Measurements from ENCODE around the gene IL7R. TPM values are rescaled to one million over a fixed set of nuclear protein-coding genes. Genes with fewer than 3 reads are reported as not detected.

IL7R gene
- total RNA-seq, 2 experiments from 2014 or later = 4.6 to 62.2 TPM

- peaks cover 5% of the 10 kb centered on the region; the same call in 1 of the 2 replicates for H3K9me3 ChIP-seq (ENCODE audit: low read length)
- TF ChIP-seq, protein P1, sequence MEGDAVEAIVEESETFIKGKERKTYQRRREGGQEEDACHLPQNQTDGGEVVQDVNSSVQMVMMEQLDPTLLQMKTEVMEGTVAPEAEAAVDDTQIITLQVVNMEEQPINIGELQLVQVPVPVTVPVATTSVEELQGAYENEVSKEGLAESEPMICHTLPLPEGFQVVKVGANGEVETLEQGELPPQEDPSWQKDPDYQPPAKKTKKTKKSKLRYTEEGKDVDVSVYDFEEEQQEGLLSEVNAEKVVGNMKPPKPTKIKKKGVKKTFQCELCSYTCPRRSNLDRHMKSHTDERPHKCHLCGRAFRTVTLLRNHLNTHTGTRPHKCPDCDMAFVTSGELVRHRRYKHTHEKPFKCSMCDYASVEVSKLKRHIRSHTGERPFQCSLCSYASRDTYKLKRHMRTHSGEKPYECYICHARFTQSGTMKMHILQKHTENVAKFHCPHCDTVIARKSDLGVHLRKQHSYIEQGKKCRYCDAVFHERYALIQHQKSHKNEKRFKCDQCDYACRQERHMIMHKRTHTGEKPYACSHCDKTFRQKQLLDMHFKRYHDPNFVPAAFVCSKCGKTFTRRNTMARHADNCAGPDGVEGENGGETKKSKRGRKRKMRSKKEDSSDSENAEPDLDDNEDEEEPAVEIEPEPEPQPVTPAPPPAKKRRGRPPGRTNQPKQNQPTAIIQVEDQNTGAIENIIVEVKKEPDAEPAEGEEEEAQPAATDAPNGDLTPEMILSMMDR (conservative IDR thresholded peaks at IDR 0.05; ENCODE audit: low read length) = 0 out of 2 replicates have a peak, but pooled peaks have one; percentile 24
- no peak for TF ChIP-seq EZH2phosphoT487 (IDR thresholded peaks at IDR 0.05; ENCODE audit: borderline replicate concordance, low read depth, low read length)
- H3K4me3 ChIP-seq (ENCODE audit: low read depth, low read length, poor library complexity, severe bottlenecking) = no peak overlapping the region
- H4K20me1 ChIP-seq (ENCODE audit: insufficient read depth, low read length) = no peaks in the 10 kb centered on the region
- peak overlapping the region; percentile 22; the same call in 1 of the 2 replicates for H3K4me2 ChIP-seq (ENCODE audit: low read length)
- H3K27ac ChIP-seq (ENCODE audit: low read depth, low read length, poor library complexity, severe bottlenecking) = peak overlapping the region; percentile 25
- peaks cover 67% of the 10 kb centered on the region for H3K4me1 ChIP-seq (ENCODE audit: insufficient read depth, low read length, poor library complexity, severe bottlenecking)
- ChIA-PET POLR2A (interaction anchor here (0.6 to 6.9 kb wide), 8 partner anchors 9 to 67 kb away, joined by 3 to 104 read pairs (median 3); partner anchors contain the start of gene IL7R), CTCF (ENCODE audit: unreplicated experiment) (interaction anchor here (1.2 kb wide), 1 partner anchor 56 kb away, joined by 4 read pairs; no protein-coding TSS in a partner anchor)
- intact Hi-C loops (cut with micrococcal nuclease; ENCODE audit: unreplicated experiment) = no loop called here
- no peaks in the 10 kb centered on the region for H3K9me2 ChIP-seq (ENCODE audit: insufficient read depth, low read length)
- no TSS peak for BruUV-seq (replicated peaks)
- H2AFZ ChIP-seq (ENCODE audit: low read length) = no peak overlapping the region
- no peak for DNase-seq (ENCODE audit: low spot score)
- no peaks in the 10 kb centered on the region for H3K79me2 ChIP-seq (ENCODE audit: insufficient read depth, low read depth, low read length)
- peaks cover 78% of the 10 kb centered on the region for H3K36me3 ChIP-seq (ENCODE audit: insufficient read depth, low read length)
Observed at GRCh38 chr5:35879649-35880048, 23.0 kb downstream of the IL7R start.

DNA sequence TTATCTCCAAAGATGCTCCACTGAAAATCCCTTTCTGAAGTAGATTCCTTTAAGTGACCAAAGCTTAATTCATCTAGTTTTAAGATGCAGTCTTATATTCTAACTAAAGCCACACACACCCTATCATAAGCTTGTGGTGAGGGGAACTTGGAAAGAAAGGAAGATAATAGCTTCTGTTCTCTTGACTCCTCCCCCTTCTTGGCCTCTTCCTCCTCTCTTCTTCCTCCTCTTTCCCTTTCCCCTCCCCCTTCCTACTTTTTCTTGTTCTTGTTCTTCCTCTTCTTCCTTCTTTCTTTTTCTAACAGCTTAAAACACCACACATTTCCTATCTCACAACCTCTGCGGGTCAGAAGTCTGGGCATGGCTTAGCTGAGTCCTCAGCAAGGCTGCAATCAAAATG, 23.5 kb downstream of the IL7R start:
- DNase-seq (ENCODE audit: low spot score) = no peak
- POLR2A ChIA-PET = interaction anchor here (0.6 to 6.9 kb wide), 10 partner anchors 7 to 196 kb away, joined by 3 to 104 read pairs (median 4); partner anchors contain the start of gene IL7R
- Histone ChIP-seq H3K4me1 (ENCODE audit: insufficient read depth, low read length, poor library complexity, severe bottlenecking) (peaks cover 72% of the 10 kb centered on the region), H3K9me2 (ENCODE audit: insufficient read depth, low read length) (no peaks in the 10 kb centered on the region), H3K9me3 (ENCODE audit: low read length) (peaks cover 5% of the 10 kb centered on the region; the same call in 1 of the 2 replicates), H3K4me2 (ENCODE audit: low read length) (peak overlapping the region; percentile 22), H3K4me3 (ENCODE audit: low read depth, low read length, poor library complexity, severe bottlenecking) (no peak overlapping the region), H2AFZ (ENCODE audit: low read length) (no peak overlapping the region), H3K27ac (ENCODE audit: low read depth, low read length, poor library complexity, severe bottlenecking) (peak overlapping the region; percentile 25), H3K79me2 (ENCODE audit: insufficient read depth, low read depth, low read length) (no peaks in the 10 kb centered on the region), H3K36me3 (ENCODE audit: insufficient read depth, low read length) (peaks cover 73% of the 10 kb centered on the region), H4K20me1 (ENCODE audit: insufficient read depth, low read length) (no peaks in the 10 kb centered on the region)
- intact Hi-C loops (cut with micrococcal nuclease; ENCODE audit: unreplicated experiment) = no loop called here
- TF ChIP-seq, protein P1 (conservative IDR thresholded peaks at IDR 0.05; ENCODE audit: low read length) = no peak
- TF ChIP-seq EZH2phosphoT487 (IDR thresholded peaks at IDR 0.05; ENCODE audit: borderline replicate concordance, low read depth, low read length) = no peak
- no TSS peak for BruUV-seq (replicated peaks)
- CTCF ChIA-PET (ENCODE audit: unreplicated experiment) = interaction anchor here (0.8 to 1.2 kb wide), 2 partner anchors 14 to 56 kb away, joined by 4 read pairs; no protein-coding TSS in a partner anchor

- H4K20me1 ChIP-seq (ENCODE audit: insufficient read depth, low read length) = no peaks in the 10 kb centered on the region
- no peak for TF ChIP-seq EZH2phosphoT487 (IDR thresholded peaks at IDR 0.05; ENCODE audit: borderline replicate concordance, low read depth, low read length)
- TF ChIP-seq, protein P1 (conservative IDR thresholded peaks at IDR 0.05; ENCODE audit: low read length) = no peak
- intact Hi-C loops (cut with micrococcal nuclease; ENCODE audit: unreplicated experiment) = no loop called here
- ChIA-PET POLR2A (interaction anchor here (0.6 to 6.9 kb wide), 12 partner anchors 9 to 953 kb away, joined by 3 to 104 read pairs (median 4); partner anchors contain the start of gene IL7R), CTCF (ENCODE audit: unreplicated experiment) (interaction anchor here (0.9 to 1.5 kb wide), 2 partner anchors 18 to 24 kb away, joined by 4 read pairs; no protein-coding TSS in a partner anchor)
- no peak overlapping the region for H2AFZ ChIP-seq (ENCODE audit: low read length)
- H3K27ac ChIP-seq (ENCODE audit: low read depth, low read length, poor library complexity, severe bottlenecking) = peak overlapping the region; percentile 100
- H3K9me3 ChIP-seq (ENCODE audit: low read length) = peaks cover 5% of the 10 kb centered on the region; the same call in 1 of the 2 replicates
- peaks cover 57% of the 10 kb centered on the region for H3K36me3 ChIP-seq (ENCODE audit: insufficient read depth, low read length)
- peaks cover 83% of the 10 kb centered on the region for H3K4me1 ChIP-seq (ENCODE audit: insufficient read depth, low read length, poor library complexity, severe bottlenecking)
- H3K79me2 ChIP-seq (ENCODE audit: insufficient read depth, low read depth, low read length) = no peaks in the 10 kb centered on the region
- no peaks in the 10 kb centered on the region for H3K9me2 ChIP-seq (ENCODE audit: insufficient read depth, low read length)
- no TSS peak for BruUV-seq (replicated peaks)
- H3K4me2 ChIP-seq (ENCODE audit: low read length) = peak overlapping the region; percentile 3; the same call in 1 of the 2 replicates
- H3K4me3 ChIP-seq (ENCODE audit: low read depth, low read length, poor library complexity, severe bottlenecking) = no peak overlapping the region
- no peak for DNase-seq (ENCODE audit: low spot score)
Observed at GRCh38 chr5:35881758-35882157, 25.1 kb downstream of the IL7R start.
